HG02943 (cell line): Measurements from ENCODE around the gene CCDC59.

Experiments
- ATAC-seq: cut with Tn5 transposase; IDR thresholded peaks from one replicate; pipeline ENCODE4 v1.9.1; 2021; ENCODE audit warnings: mild to moderate bottlenecking, low read depth, moderate library complexity; ENCODE audit not compliant: unreplicated experiment

CCDC59 gene

GRCh38 chr12:82325540-82326336 lies 32.4 kb downstream of the CCDC59 start:
- ATAC-seq, result no peak

- ATAC-seq, result no peak
These were observed 38.9 kb downstream of the CCDC59 start for GRCh38 chr12:82319276-82319675.

GRCh38 chr12:82314406-82314892 lies 43.7 kb downstream of the CCDC59 start:
- ATAC-seq, result no peak
